WTC11 (cell line): ENCODE data around the gene NPR3.
A peak's percentile ranks its signal among the peaks of the same experiment; 100 is the strongest.

ENCODE experiments used
- ATF3 ChIP-seq: sonication (generic); formaldehyde crosslinking; conservative IDR thresholded peaks from 2 replicates; pipeline ENCODE4 v1.8.1; 2022; ENCODE audit warnings: mild to moderate bottlenecking, missing genetic modification reagents
- CTCF ChIP-seq: fragments of 200-600 bp; IDR thresholded peaks from 2 replicates; pipeline ENCODE4 v1.8.0; 2022; ENCODE audit warnings: antibody characterized with exemption
- GTF2I ChIP-seq: fragments of 250-450 bp; sonication (Bioruptor Pico); conservative IDR thresholded peaks from 2 replicates; pipeline ENCODE4 v1.4.0; 2021; ENCODE audit warnings: mild to moderate bottlenecking
- IRF1 ChIP-seq: sonication (generic); formaldehyde crosslinking; IDR thresholded peaks from 2 replicates; pipeline ENCODE4 v1.8.0; 2023; ENCODE audit warnings: missing genetic modification reagents
- NFE2L1 ChIP-seq: sonication (generic); formaldehyde crosslinking; IDR thresholded peaks from 2 replicates; pipeline ENCODE4 v1.8.1; 2023; ENCODE audit warnings: missing genetic modification reagents

- TF ChIP-seq CTCF (peak; percentile 29; the same call in 1 of the 2 replicates), NFE2L1 (CRISPR knock-in tag) (no peak), IRF1 (CRISPR knock-in tag) (no peak), GTF2I (CRISPR knock-in tag) (no peak), ATF3 (no peak)
Observed at GRCh38 chr5:32709750-32710549, 1.2 kb upstream of the NPR3 start.
